ENCODE results near the gene DHRS7C. TPM values are rescaled to one million over a fixed set of nuclear protein-coding genes. Genes with fewer than 3 reads are reported as not detected.
A peak's percentile ranks its signal among the peaks of the same experiment; 100 is the strongest.

DHRS7C gene
- total RNA-seq, 2 donors from 2014 or later: 79.3 to 201 TPM

GRCh38 chr17:9755083-9755482 is 36.3 kb downstream of the DHRS7C start:
- Histone ChIP-seq H3K9me3 (no peaks in the 10 kb centered on the region), H3K27ac (no peak overlapping the region), H3K27me3 (no peaks in the 10 kb centered on the region), H3K4me1 (no peaks in the 10 kb centered on the region), H3K36me3 (no peaks in the 10 kb centered on the region), H3K4me3 (no peak overlapping the region)
- DNase-seq (ENCODE audit: low spot score): no peak
- no peak for TF ChIP-seq CTCF (IDR thresholded peaks at IDR 0.05)

GRCh38 chr17:9750524-9750923 is 40.9 kb downstream of the DHRS7C start:
- Histone ChIP-seq H3K27me3 (no peaks in the 10 kb centered on the region), H3K4me1 (no peaks in the 10 kb centered on the region), H3K4me3 (no peak overlapping the region), H3K27ac (no peak overlapping the region), H3K9me3 (no peaks in the 10 kb centered on the region), H3K36me3 (no peaks in the 10 kb centered on the region)
- DNase-seq (ENCODE audit: low spot score): no peak
- no peak for TF ChIP-seq CTCF (IDR thresholded peaks at IDR 0.05)

- TF ChIP-seq CTCF (IDR thresholded peaks at IDR 0.05): no peak
- H3K9me3 ChIP-seq: no peaks in the 10 kb centered on the region
- no peak for DNase-seq (ENCODE audit: low spot score)
These were observed 61.5 kb downstream of the DHRS7C start for GRCh38 chr17:9729735-9730420.

GRCh38 chr17:9729034-9729650 is 62.2 kb downstream of the DHRS7C start:
- Histone ChIP-seq H3K4me3 (no peak overlapping the region), H3K27ac (no peak overlapping the region), H3K4me1 (no peaks in the 10 kb centered on the region), H3K9me3 (no peaks in the 10 kb centered on the region), H3K27me3 (no peaks in the 10 kb centered on the region), H3K36me3 (no peaks in the 10 kb centered on the region)
- DNase-seq (ENCODE audit: low spot score): no peak
- TF ChIP-seq CTCF (IDR thresholded peaks at IDR 0.05): peak; percentile 96 to 98

More at GRCh38 chr17:9729735-9730420, 61.5 kb downstream of the DHRS7C start:
- no peak overlapping the region for H3K27ac ChIP-seq
- H3K4me3 ChIP-seq: no peak overlapping the region
- H3K27me3 ChIP-seq: no peaks in the 10 kb centered on the region
- no peaks in the 10 kb centered on the region for H3K36me3 ChIP-seq
- H3K4me1 ChIP-seq: no peaks in the 10 kb centered on the region

- TF ChIP-seq CTCF (IDR thresholded peaks at IDR 0.05): no peak
- Histone ChIP-seq H3K36me3 (no peaks in the 10 kb centered on the region), H3K27me3 (no peaks in the 10 kb centered on the region), H3K27ac (no peak overlapping the region), H3K4me3 (no peak overlapping the region), H3K9me3 (no peaks in the 10 kb centered on the region), H3K4me1 (no peaks in the 10 kb centered on the region)
- DNase-seq (ENCODE audit: low spot score): no peak
These were observed 62.8 kb downstream of the DHRS7C start for GRCh38 chr17:9728564-9728963.

All from right atrium auricular region (tissue), 2 donors.